Measurements from ENCODE around the gene NCKAP1.
"Not testable (repeated sequence)": the region's sequence is repeated elsewhere in the genome, so short reads cannot be mapped to it uniquely, and the experiment has no call there.

The NCKAP1 gene

GRCh38 chr2:182960869-182961268 lies 77.4 kb downstream of the NCKAP1 start:
- DNase-seq (ENCODE audit: low read depth); H3K4me3 ChIP-seq (ENCODE audit: low read depth, low read length): not testable (repeated sequence)

- DNase-seq (ENCODE audit: low read depth): no peak
- H3K4me3 ChIP-seq (ENCODE audit: low read depth, low read length): no peak overlapping the region
Measured at GRCh38 chr2:182954789-182955188, 83.5 kb downstream of the NCKAP1 start.

GRCh38 chr2:182952741-182953450 lies 85.4 kb downstream of the NCKAP1 start:
- H3K4me3 ChIP-seq (ENCODE audit: low read depth, low read length): no peak overlapping the region
- DNase-seq (ENCODE audit: low read depth): no peak

GRCh38 chr2:182951948-182952663 lies 86.2 kb downstream of the NCKAP1 start:
- no peak for DNase-seq (ENCODE audit: low read depth)

GRCh38 chr2:182950546-182950945 lies 87.7 kb downstream of the NCKAP1 start:
- DNase-seq (ENCODE audit: low read depth): no peak
- no peak overlapping the region for H3K4me3 ChIP-seq (ENCODE audit: low read depth, low read length)

More at GRCh38 chr2:182951948-182952663, 86.2 kb downstream of the NCKAP1 start:
- H3K4me3 ChIP-seq (ENCODE audit: low read depth, low read length): no peak overlapping the region

- DNase-seq (ENCODE audit: low read depth): no peak
- H3K4me3 ChIP-seq (ENCODE audit: low read depth, low read length): no peak overlapping the region
Measured at GRCh38 chr2:182949572-182950189, 88.6 kb downstream of the NCKAP1 start.

- no peak overlapping the region for H3K4me3 ChIP-seq (ENCODE audit: low read depth, low read length)
- DNase-seq (ENCODE audit: low read depth): no peak
Measured at GRCh38 chr2:182949052-182949451, 89.2 kb downstream of the NCKAP1 start.

- H3K4me3 ChIP-seq (ENCODE audit: low read depth, low read length): no peak overlapping the region
- DNase-seq (ENCODE audit: low read depth): no peak
Measured at GRCh38 chr2:182946958-182947369, 91.3 kb downstream of the NCKAP1 start.

GRCh38 chr2:182943339-182943738 lies 94.9 kb downstream of the NCKAP1 start:
- no peak for DNase-seq (ENCODE audit: low read depth)
- H3K4me3 ChIP-seq (ENCODE audit: low read depth, low read length): no peak overlapping the region

- no peak for DNase-seq (ENCODE audit: low read depth)
- H3K4me3 ChIP-seq (ENCODE audit: low read depth, low read length): no peak overlapping the region
Measured at GRCh38 chr2:182942756-182943155, 95.5 kb downstream of the NCKAP1 start.

GRCh38 chr2:182941919-182942318 lies 96.3 kb downstream of the NCKAP1 start:
- no peak overlapping the region for H3K4me3 ChIP-seq (ENCODE audit: low read depth, low read length)
- no peak for DNase-seq (ENCODE audit: low read depth)

- DNase-seq (ENCODE audit: low read depth): no peak
- no peak overlapping the region for H3K4me3 ChIP-seq (ENCODE audit: low read depth, low read length)
Measured at GRCh38 chr2:182941121-182941722, 97.0 kb downstream of the NCKAP1 start.

- DNase-seq (ENCODE audit: low read depth): no peak
- H3K4me3 ChIP-seq (ENCODE audit: low read depth, low read length): no peak overlapping the region
Measured at GRCh38 chr2:182937870-182938269, 100.4 kb downstream of the NCKAP1 start.

GRCh38 chr2:182933629-182934028 lies 104.6 kb downstream of the NCKAP1 start:
- no peak overlapping the region for H3K4me3 ChIP-seq (ENCODE audit: low read depth, low read length)
- no peak for DNase-seq (ENCODE audit: low read depth)

GRCh38 chr2:182929972-182930371 lies 108.3 kb downstream of the NCKAP1 start:
- no peak for DNase-seq (ENCODE audit: low read depth)

GRCh38 chr2:182924306-182924705 lies 114.0 kb downstream of the NCKAP1 start:
- peak; percentile 11 for DNase-seq (ENCODE audit: low read depth)
- H3K4me3 ChIP-seq (ENCODE audit: low read depth, low read length): no peak overlapping the region

More at GRCh38 chr2:182929972-182930371, 108.3 kb downstream of the NCKAP1 start:
- H3K4me3 ChIP-seq (ENCODE audit: low read depth, low read length): no peak overlapping the region

- DNase-seq (ENCODE audit: low read depth): no peak
Measured at GRCh38 chr2:182921234-182921633, 117.0 kb downstream of the NCKAP1 start.

GRCh38 chr2:182920631-182921056 lies 117.6 kb downstream of the NCKAP1 start:
- no peak overlapping the region for H3K4me3 ChIP-seq (ENCODE audit: low read depth, low read length)
- DNase-seq (ENCODE audit: low read depth): no peak

More at GRCh38 chr2:182921234-182921633, 117.0 kb downstream of the NCKAP1 start:
- no peak overlapping the region for H3K4me3 ChIP-seq (ENCODE audit: low read depth, low read length)

- no peak overlapping the region for H3K4me3 ChIP-seq (ENCODE audit: low read depth, low read length)
- no peak for DNase-seq (ENCODE audit: low read depth)
Measured at GRCh38 chr2:182920089-182920488, 118.2 kb downstream of the NCKAP1 start.
